ENCODE measurements around the gene NCK2. TPM values are rescaled to one million over a fixed set of nuclear protein-coding genes. Genes with fewer than 3 reads are reported as not detected.

NCK2 gene
- total RNA-seq, 2 donors from 2014 or later, result 31.7 to 39.3 TPM

- Histone ChIP-seq H3K27ac (no peak overlapping the region), H3K4me1 (peaks cover 0 to 7% of the 10 kb centered on the region in 2 donors), H3K36me3 (no peaks in the 10 kb centered on the region), H3K4me3 (no peak overlapping the region), H3K9me3 (no peaks in the 10 kb centered on the region), H3K27me3 (no peaks in the 10 kb centered on the region)
- no peak for DNase-seq (ENCODE audit: low spot score)
- TF ChIP-seq CTCF (IDR thresholded peaks at IDR 0.05), result no peak
Observed at GRCh38 chr2:105859694-105859951, 114.9 kb downstream of the NCK2 start.

DNA sequence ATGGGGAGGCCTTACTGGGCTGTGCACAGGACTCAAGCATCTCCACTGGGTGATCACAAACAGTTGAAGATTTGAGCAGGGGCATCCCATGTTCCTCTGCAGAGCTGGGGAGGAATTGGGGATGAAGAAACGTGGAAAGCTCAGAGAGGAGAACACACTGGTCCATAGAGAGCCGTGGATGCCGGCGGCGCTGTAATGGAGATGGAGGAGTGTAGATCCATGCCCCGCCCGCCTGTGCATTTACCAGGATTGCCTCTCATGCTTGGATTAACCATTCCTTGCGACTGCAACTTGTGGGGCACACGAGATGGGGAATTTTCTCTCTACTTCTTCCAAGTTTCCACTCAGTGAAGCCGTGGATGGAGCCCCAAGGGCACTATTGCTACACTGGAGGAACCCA lies 115.9 kb downstream of the NCK2 start:
- no peak for TF ChIP-seq CTCF (IDR thresholded peaks at IDR 0.05)
- Histone ChIP-seq H3K27me3 (no peaks in the 10 kb centered on the region), H3K4me1 (peaks cover 0 to 12% of the 10 kb centered on the region in 2 donors), H3K27ac (no peak overlapping the region), H3K36me3 (no peaks in the 10 kb centered on the region), H3K4me3 (no peak overlapping the region), H3K9me3 (no peaks in the 10 kb centered on the region)
- no peak for DNase-seq (ENCODE audit: low spot score)

GRCh38 chr2:105861200-105861599 lies 116.5 kb downstream of the NCK2 start:
- H3K4me1 ChIP-seq, result peaks cover 0 to 12% of the 10 kb centered on the region in 2 donors
- no peak for DNase-seq (ENCODE audit: low spot score)
- H3K27ac ChIP-seq, result no peak overlapping the region
- TF ChIP-seq CTCF (IDR thresholded peaks at IDR 0.05), result no peak
- no peak overlapping the region for H3K4me3 ChIP-seq
- no peaks in the 10 kb centered on the region for H3K27me3 ChIP-seq
- H3K36me3 ChIP-seq, result no peaks in the 10 kb centered on the region
- H3K9me3 ChIP-seq, result no peaks in the 10 kb centered on the region

GRCh38 chr2:105862843-105863242 lies 118.1 kb downstream of the NCK2 start:
- Histone ChIP-seq H3K27ac (no peak overlapping the region), H3K4me1 (peaks cover 0 to 21% of the 10 kb centered on the region in 2 donors), H3K36me3 (no peaks in the 10 kb centered on the region), H3K9me3 (no peaks in the 10 kb centered on the region), H3K4me3 (no peak overlapping the region), H3K27me3 (no peaks in the 10 kb centered on the region)
- no peak for DNase-seq (ENCODE audit: low spot score)
- no peak for TF ChIP-seq CTCF (IDR thresholded peaks at IDR 0.05)

DNA sequence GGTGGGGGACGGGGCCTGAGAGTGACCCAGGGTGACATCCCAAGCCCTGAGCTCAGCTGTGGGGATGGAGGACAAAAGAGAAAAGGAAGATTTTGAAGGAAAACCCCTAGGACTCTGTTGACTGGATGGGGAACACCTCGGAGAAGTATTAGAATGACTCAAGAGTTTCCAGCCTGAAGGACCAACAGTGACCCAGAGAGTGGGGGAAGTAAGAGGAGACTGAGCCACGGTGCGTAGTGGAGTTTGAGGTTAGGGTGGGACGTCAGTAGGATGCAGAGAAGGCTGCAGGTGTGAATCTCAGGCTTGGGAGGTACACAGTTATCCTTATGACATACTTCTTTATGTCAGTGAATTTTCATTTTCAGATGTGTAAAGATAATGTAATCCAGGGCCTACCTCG lies 119.5 kb downstream of the NCK2 start:
- Histone ChIP-seq H3K4me1 (peaks cover 0 to 33% of the 10 kb centered on the region in 2 donors), H3K4me3 (no peak overlapping the region), H3K27me3 (no peaks in the 10 kb centered on the region), H3K27ac (no peak overlapping the region), H3K36me3 (no peaks in the 10 kb centered on the region), H3K9me3 (no peaks in the 10 kb centered on the region)
- no peak for DNase-seq (ENCODE audit: low spot score)
- no peak for TF ChIP-seq CTCF (IDR thresholded peaks at IDR 0.05)

- no peak for TF ChIP-seq CTCF (IDR thresholded peaks at IDR 0.05)
- H3K36me3 ChIP-seq, result no peaks in the 10 kb centered on the region
- H3K27ac ChIP-seq, result no peak overlapping the region
- peaks cover 0 to 33% of the 10 kb centered on the region in 2 donors for H3K4me1 ChIP-seq
- no peak for DNase-seq (ENCODE audit: low spot score)
- H3K27me3 ChIP-seq, result no peaks in the 10 kb centered on the region
- no peaks in the 10 kb centered on the region for H3K9me3 ChIP-seq
- H3K4me3 ChIP-seq, result no peak overlapping the region
Observed at GRCh38 chr2:105865222-105865913, 120.7 kb downstream of the NCK2 start.
